Measurements from ENCODE around the gene PLBD2. TPM values are rescaled to one million over a fixed set of nuclear protein-coding genes. Genes with fewer than 3 reads are reported as not detected.

The PLBD2 gene
- total RNA-seq, 1 donor from 2014 or later, result 23.3 TPM

DNA sequence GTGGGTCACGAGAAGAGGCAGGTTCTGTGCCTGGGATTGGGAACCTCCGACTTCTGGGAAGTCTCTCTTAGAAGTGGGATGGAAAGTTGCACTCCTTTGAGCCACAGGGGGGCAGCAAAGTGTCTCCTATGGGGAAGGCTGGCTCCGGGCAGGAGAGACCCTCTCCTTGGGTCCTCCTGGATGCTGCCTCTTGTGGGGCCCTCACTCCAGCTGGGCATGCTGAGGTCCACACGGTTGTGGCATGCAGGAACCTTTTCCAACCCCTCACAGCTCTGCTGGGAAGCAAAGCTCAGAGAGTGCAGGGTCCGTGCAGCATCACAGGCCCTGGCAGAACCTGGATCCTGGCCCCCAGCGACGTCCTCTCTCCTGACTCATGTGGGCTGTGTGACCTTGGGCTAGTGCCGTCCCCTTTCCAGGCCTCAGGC, 81.2 kb downstream of the PLBD2 start:
- DNase-seq (ENCODE audit: low spot score) (no peak), ATAC-seq (peak; percentile 76)

DNA sequence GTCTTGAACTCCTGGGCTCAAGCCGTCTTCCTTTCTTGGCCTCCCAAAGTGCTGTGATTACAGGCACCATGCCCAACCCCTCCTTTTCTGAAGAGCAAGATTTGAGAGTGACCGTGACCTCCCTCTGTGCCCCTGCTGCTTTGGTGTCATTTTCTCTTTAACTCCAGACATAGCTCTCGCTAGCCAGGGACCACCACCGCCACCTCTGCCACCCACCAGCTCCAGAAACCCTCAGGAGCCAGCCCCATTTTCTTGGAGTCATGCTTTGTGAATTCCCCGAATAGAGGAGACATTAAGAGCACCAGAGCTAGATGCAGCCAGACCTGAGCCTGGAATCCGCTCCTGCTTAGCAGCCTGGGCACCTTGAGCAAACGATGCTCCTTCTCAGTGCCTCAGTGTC, 81.9 kb downstream of the PLBD2 start:
- DNase-seq (ENCODE audit: low spot score) (no peak), ATAC-seq (no peak)

Other genes with a start within 250 kb of the PLBD2 start
- gene RASAL1, start 222.8 kb upstream of the PLBD2 start, total RNA-seq, result 0.25 TPM
- gene CFAP73, start 208.9 kb upstream of the PLBD2 start, total RNA-seq, result not detected
- gene DDX54, start 173.1 kb upstream of the PLBD2 start, total RNA-seq, result 33.5 TPM
- gene RITA1, start 172.9 kb upstream of the PLBD2 start, total RNA-seq, result 28.4 TPM
- gene TPCN1, start 137.1 kb upstream of the PLBD2 start, total RNA-seq, result 33.1 TPM
- 23.2 TPM for gene SLC8B1, start 23.5 kb upstream of the PLBD2 start, total RNA-seq
- 680 TPM for gene SDS, start 45.3 kb downstream of the PLBD2 start, total RNA-seq
- 93.0 TPM for gene SDSL, start 63.8 kb downstream of the PLBD2 start, total RNA-seq
- not detected for gene LHX5, start 113.3 kb downstream of the PLBD2 start, total RNA-seq